IPS-11a (cell line): ENCODE results near the gene PTPRG.

Source experiments
- H3K4me3 ChIP-seq: one replicate; pipeline ENCODE4 v1.5.1; 2013; ENCODE audit warnings: low read depth, low read length, control low read depth

Gene PTPRG

GRCh38 chr3:61646851-61647525 is 85.6 kb downstream of the PTPRG start:
- H3K4me3 ChIP-seq, result no peak overlapping the region

GRCh38 chr3:61648481-61648880 is 87.1 kb downstream of the PTPRG start:
- no peak overlapping the region for H3K4me3 ChIP-seq

GRCh38 chr3:61649381-61650170 is 88.2 kb downstream of the PTPRG start:
- H3K4me3 ChIP-seq, result no peak overlapping the region

GRCh38 chr3:61650276-61650675 is 88.9 kb downstream of the PTPRG start:
- H3K4me3 ChIP-seq, result no peak overlapping the region

- H3K4me3 ChIP-seq, result no peak overlapping the region
Observed at GRCh38 chr3:61650719-61651410, 89.5 kb downstream of the PTPRG start.

- no peak overlapping the region for H3K4me3 ChIP-seq
Observed at GRCh38 chr3:61657689-61658088, 96.3 kb downstream of the PTPRG start.

GRCh38 chr3:61662861-61663260 is 101.5 kb downstream of the PTPRG start:
- no peak overlapping the region for H3K4me3 ChIP-seq

- no peak overlapping the region for H3K4me3 ChIP-seq
Observed at GRCh38 chr3:61663356-61664104, 102.2 kb downstream of the PTPRG start.

GRCh38 chr3:61664105-61664482 is 102.7 kb downstream of the PTPRG start:
- H3K4me3 ChIP-seq, result no peak overlapping the region

GRCh38 chr3:61665121-61665520 is 103.8 kb downstream of the PTPRG start:
- H3K4me3 ChIP-seq, result no peak overlapping the region

GRCh38 chr3:61665987-61666386 is 104.6 kb downstream of the PTPRG start:
- no peak overlapping the region for H3K4me3 ChIP-seq

GRCh38 chr3:61666615-61667330 is 105.4 kb downstream of the PTPRG start:
- H3K4me3 ChIP-seq, result no peak overlapping the region

- no peak overlapping the region for H3K4me3 ChIP-seq
Observed at GRCh38 chr3:61667383-61667782, 106.0 kb downstream of the PTPRG start.

- H3K4me3 ChIP-seq, result no peak overlapping the region
Observed at GRCh38 chr3:61667814-61668213, 106.4 kb downstream of the PTPRG start.

GRCh38 chr3:61668317-61668864 is 107.0 kb downstream of the PTPRG start:
- H3K4me3 ChIP-seq, result no peak overlapping the region

GRCh38 chr3:61669203-61669602 is 107.8 kb downstream of the PTPRG start:
- no peak overlapping the region for H3K4me3 ChIP-seq

- no peak overlapping the region for H3K4me3 ChIP-seq
Observed at GRCh38 chr3:61669668-61670299, 108.4 kb downstream of the PTPRG start.

GRCh38 chr3:61673651-61674050 is 112.3 kb downstream of the PTPRG start:
- H3K4me3 ChIP-seq, result no peak overlapping the region

GRCh38 chr3:61674596-61674995 is 113.2 kb downstream of the PTPRG start:
- H3K4me3 ChIP-seq, result no peak overlapping the region

GRCh38 chr3:61679026-61679425 is 117.7 kb downstream of the PTPRG start:
- H3K4me3 ChIP-seq, result no peak overlapping the region
